Stomach smooth muscle (tissue), 2 donors: ENCODE data around the gene DYRK4.
A peak's percentile ranks its signal among the peaks of the same experiment; 100 is the strongest.

Experiments
- H3K27ac ChIP-seq: one replicate; pipeline ENCODE4 v1.7.0; 2013; ENCODE audit warnings: mild to moderate bottlenecking, low read length, inconsistent platforms
- H3K27me3 ChIP-seq, 2 donors: one replicate each; pipeline ENCODE4 v1.7.0; 2013; ENCODE audit warnings: low read length in 2 of 2; ENCODE audit not compliant: insufficient read depth in 2 of 2, control insufficient read depth in 1 of 2
- H3K36me3 ChIP-seq, 2 donors: one replicate each; pipeline ENCODE4 v1.7.0; 2013; ENCODE audit warnings: low read length in 2 of 2; ENCODE audit not compliant: control insufficient read depth in 2 of 2, insufficient read depth in 2 of 2
- H3K4me1 ChIP-seq: one replicate; pipeline ENCODE4 v1.7.0; 2013; ENCODE audit warnings: low read length; ENCODE audit not compliant: control insufficient read depth, insufficient read depth
- H3K4me3 ChIP-seq, 2 donors: one replicate each; pipeline ENCODE4 v1.7.0; 2013; ENCODE audit warnings: low read length in 2 of 2
- H3K9ac ChIP-seq, 2 donors: one replicate each; pipeline ENCODE4 v1.7.0; 2013; ENCODE audit warnings: low read length in 2 of 2, mild to moderate bottlenecking in 1 of 2
- H3K9me3 ChIP-seq, 2 donors: one replicate each; pipeline ENCODE4 v1.7.0; 2013; ENCODE audit warnings: low read length in 2 of 2; ENCODE audit not compliant: control insufficient read depth in 2 of 2
- donor health status: healthy.
- donor health status: Pancreatic carcinoma.

DYRK4 gene

GRCh38 chr12:4539167-4539870, 22.7 kb upstream of the DYRK4 start:
- Histone ChIP-seq H3K9me3 (no peaks in the 10 kb centered on the region), H3K9ac (peak overlapping the region; percentile 76 to 99), H3K4me3 (peak overlapping the region; percentile 73 to 96), H3K36me3 (no peaks in the 10 kb centered on the region), H3K4me1 (peaks cover 6% of the 10 kb centered on the region), H3K27me3 (no peaks in the 10 kb centered on the region), H3K27ac (no peak overlapping the region)

DNA sequence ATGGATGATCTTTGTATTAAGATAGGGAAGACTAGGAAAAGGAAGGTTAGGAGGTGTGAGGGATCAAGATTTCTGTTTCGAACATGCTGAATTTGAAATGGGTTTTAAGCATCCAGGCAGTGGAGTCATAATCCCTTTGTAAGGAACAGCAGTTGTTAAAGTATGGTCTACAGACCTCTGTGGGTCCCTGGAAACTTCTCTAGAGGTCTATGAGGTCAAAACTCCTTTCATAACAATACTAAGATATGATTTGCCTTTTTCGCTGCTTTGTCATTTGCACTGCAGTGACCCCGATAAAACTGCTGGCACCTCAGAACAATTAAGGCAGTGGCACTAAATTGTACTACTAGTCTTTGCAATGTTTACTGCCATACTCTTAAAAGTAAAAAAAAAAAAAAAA, 21.8 kb upstream of the DYRK4 start:
- H3K4me1 ChIP-seq, result peaks cover 6% of the 10 kb centered on the region
- no peaks in the 10 kb centered on the region for H3K36me3 ChIP-seq
- no peaks in the 10 kb centered on the region for H3K9me3 ChIP-seq
- H3K27me3 ChIP-seq, result no peaks in the 10 kb centered on the region
- no peak overlapping the region for H3K4me3 ChIP-seq
- H3K27ac ChIP-seq, result no peak overlapping the region
- H3K9ac ChIP-seq, result no peak overlapping the region

- peaks cover 6% of the 10 kb centered on the region for H3K4me1 ChIP-seq
Measured at GRCh38 chr12:4540638-4541037, 21.4 kb upstream of the DYRK4 start.

DNA sequence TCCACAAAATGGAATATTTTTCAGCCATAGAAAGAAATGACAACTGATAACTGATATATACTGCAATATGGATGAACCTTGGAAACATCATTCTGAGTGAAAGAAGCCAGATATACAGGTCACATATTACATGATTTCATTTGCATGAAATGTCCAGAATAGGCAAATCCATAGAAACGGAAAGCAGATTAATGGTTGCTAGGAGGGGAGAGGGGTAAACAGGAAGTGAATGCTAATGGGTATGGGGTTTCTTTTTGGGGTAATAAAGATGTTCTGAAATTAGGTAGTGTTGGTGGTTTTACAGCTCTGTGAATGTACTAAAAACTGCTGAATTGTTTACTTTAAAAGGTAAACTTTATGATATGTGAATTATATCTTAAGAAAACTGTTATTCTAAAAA, 16.8 kb upstream of the DYRK4 start:
- Histone ChIP-seq H3K36me3 (no peaks in the 10 kb centered on the region), H3K4me1 (no peaks in the 10 kb centered on the region), H3K27me3 (no peaks in the 10 kb centered on the region), H3K27ac (no peak overlapping the region), H3K4me3 (no peak overlapping the region), H3K9me3 (no peaks in the 10 kb centered on the region), H3K9ac (no peak overlapping the region)

More at GRCh38 chr12:4540638-4541037, 21.4 kb upstream of the DYRK4 start:
- Histone ChIP-seq H3K4me3 (no peak overlapping the region), H3K9ac (no peak overlapping the region), H3K27ac (no peak overlapping the region), H3K27me3 (no peaks in the 10 kb centered on the region), H3K36me3 (no peaks in the 10 kb centered on the region), H3K9me3 (no peaks in the 10 kb centered on the region)

GRCh38 chr12:4552191-4552590, 9.8 kb upstream of the DYRK4 start:
- no peak overlapping the region for H3K9ac ChIP-seq
- H3K36me3 ChIP-seq, result no peaks in the 10 kb centered on the region
- H3K9me3 ChIP-seq, result no peaks in the 10 kb centered on the region
- no peaks in the 10 kb centered on the region for H3K27me3 ChIP-seq
- H3K4me1 ChIP-seq, result no peaks in the 10 kb centered on the region
- no peak overlapping the region for H3K27ac ChIP-seq
- no peak overlapping the region for H3K4me3 ChIP-seq

- Histone ChIP-seq H3K9me3 (no peaks in the 10 kb centered on the region), H3K4me1 (no peaks in the 10 kb centered on the region), H3K4me3 (no peak overlapping the region), H3K27ac (no peak overlapping the region), H3K27me3 (no peaks in the 10 kb centered on the region), H3K36me3 (no peaks in the 10 kb centered on the region), H3K9ac (no peak overlapping the region)
Measured at GRCh38 chr12:4553943-4554342, 8.1 kb upstream of the DYRK4 start.

DNA sequence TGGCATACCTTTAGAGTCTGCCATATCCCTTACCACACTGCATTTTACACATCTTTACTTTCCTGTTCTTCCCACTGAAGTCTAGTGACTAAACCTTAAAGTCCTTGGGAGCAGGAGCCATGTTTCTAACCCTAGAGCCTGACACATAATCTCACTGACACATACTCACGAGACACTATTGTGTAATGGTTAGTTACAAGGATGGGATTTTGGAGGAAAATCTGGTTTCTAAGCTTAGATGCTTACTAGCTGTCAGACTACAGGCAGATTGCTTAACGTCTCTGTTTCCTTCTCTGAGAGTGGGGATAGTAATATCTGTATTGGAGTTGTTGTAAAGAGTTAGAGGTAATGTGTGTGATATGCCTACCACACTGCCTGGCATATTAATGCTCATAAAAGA, 6.2 kb upstream of the DYRK4 start:
- H3K4me3 ChIP-seq, result no peak overlapping the region
- no peak overlapping the region for H3K27ac ChIP-seq
- no peaks in the 10 kb centered on the region for H3K27me3 ChIP-seq
- no peaks in the 10 kb centered on the region for H3K4me1 ChIP-seq
- no peaks in the 10 kb centered on the region for H3K9me3 ChIP-seq
- no peak overlapping the region for H3K9ac ChIP-seq
- H3K36me3 ChIP-seq, result no peaks in the 10 kb centered on the region

- Histone ChIP-seq H3K4me3 (no peak overlapping the region), H3K27ac (no peak overlapping the region), H3K27me3 (peaks cover 0 to under 1% of the 10 kb centered on the region in 2 donors), H3K4me1 (no peaks in the 10 kb centered on the region), H3K9ac (no peak overlapping the region), H3K9me3 (no peaks in the 10 kb centered on the region), H3K36me3 (no peaks in the 10 kb centered on the region)
Measured at GRCh38 chr12:4556735-4557530, 5.1 kb upstream of the DYRK4 start.

DNA sequence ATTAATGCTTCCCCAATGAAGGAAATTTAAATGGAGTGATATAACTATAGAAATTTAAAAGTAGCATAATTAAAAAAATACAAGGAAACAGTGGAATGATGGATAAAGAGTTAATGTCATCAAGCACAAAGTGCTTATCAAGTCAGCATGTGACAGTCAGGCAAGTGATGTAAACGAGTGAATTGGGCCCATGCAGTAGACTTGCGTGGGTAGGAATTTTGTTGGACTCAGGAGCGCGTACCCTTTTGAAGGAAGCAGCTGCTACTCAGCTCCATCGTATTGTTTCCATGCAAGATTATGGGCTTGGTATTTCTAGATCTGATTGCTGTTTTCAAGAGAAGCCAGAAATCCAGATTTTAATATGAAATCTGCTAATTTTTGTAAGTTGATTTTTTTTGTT, 4.4 kb upstream of the DYRK4 start:
- no peak overlapping the region for H3K4me3 ChIP-seq
- no peak overlapping the region for H3K9ac ChIP-seq
- H3K9me3 ChIP-seq, result no peaks in the 10 kb centered on the region
- H3K4me1 ChIP-seq, result peaks cover 5% of the 10 kb centered on the region
- peaks cover 0 to 7% of the 10 kb centered on the region in 2 donors for H3K27me3 ChIP-seq
- no peaks in the 10 kb centered on the region for H3K36me3 ChIP-seq
- H3K27ac ChIP-seq, result no peak overlapping the region

DNA sequence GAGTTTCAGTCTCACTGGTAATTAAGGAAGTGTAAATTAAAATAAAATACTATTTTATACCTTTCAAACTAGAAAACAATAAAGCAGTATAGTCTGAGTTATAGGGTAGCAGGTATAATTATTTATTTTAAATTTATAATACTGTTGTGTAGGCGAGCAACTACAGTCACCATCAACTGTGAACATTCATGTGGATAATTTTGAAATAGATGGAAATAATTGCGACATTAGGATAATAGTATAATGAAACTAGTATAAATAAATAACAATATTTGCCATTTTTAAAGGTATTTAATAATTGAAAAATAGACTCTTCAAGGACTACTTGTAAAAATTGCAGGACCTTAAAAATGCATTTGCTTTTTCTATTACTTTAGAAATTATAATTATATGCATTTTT, 3.8 kb upstream of the DYRK4 start:
- H3K9me3 ChIP-seq, result no peaks in the 10 kb centered on the region
- H3K9ac ChIP-seq, result no peak overlapping the region
- H3K4me1 ChIP-seq, result peaks cover 5% of the 10 kb centered on the region
- no peak overlapping the region for H3K27ac ChIP-seq
- peaks cover 0 to 10% of the 10 kb centered on the region in 2 donors for H3K27me3 ChIP-seq
- no peak overlapping the region for H3K4me3 ChIP-seq
- H3K36me3 ChIP-seq, result no peaks in the 10 kb centered on the region

DNA sequence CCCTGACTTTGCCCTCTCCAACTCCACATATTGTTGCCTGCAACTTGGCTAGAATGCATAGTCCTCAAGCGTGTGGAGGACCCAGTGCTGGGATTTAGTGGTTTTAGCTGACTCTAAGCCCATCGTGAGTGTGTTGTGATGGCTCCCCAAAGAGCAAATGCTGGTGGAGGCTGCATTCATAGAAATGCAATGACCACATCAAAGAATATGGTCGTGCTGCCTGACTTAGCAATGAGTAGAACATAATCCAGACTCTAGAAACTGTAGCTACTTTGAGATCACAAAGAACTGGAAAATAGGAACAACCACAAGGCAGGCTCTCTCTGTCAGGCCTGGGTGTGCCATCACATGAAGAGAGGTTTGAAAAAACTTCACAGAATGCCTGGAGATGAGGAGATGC, 1.3 kb downstream of the DYRK4 start:
- H3K27me3 ChIP-seq, result peaks cover 3 to 16% of the 10 kb centered on the region in 2 donors
- H3K4me1 ChIP-seq, result peaks cover 5% of the 10 kb centered on the region
- H3K9me3 ChIP-seq, result no peaks in the 10 kb centered on the region
- no peak overlapping the region for H3K27ac ChIP-seq
- H3K4me3 ChIP-seq, result no peak overlapping the region
- no peak overlapping the region for H3K9ac ChIP-seq
- H3K36me3 ChIP-seq, result no peaks in the 10 kb centered on the region
